Measurements from ENCODE around the gene ZNF878.

Gene ZNF878

GRCh38 chr19:12035220-12036172 is 17.3 kb downstream of the ZNF878 start, which contains the start of gene ZNF433:
Gene ZNF433 (minus strand): TSS chr19:12035679. CDS start chr19:12035539, 140 bp downstream.
- DNase-seq (ENCODE audit: low spot score) = peak; percentile 92

DNA sequence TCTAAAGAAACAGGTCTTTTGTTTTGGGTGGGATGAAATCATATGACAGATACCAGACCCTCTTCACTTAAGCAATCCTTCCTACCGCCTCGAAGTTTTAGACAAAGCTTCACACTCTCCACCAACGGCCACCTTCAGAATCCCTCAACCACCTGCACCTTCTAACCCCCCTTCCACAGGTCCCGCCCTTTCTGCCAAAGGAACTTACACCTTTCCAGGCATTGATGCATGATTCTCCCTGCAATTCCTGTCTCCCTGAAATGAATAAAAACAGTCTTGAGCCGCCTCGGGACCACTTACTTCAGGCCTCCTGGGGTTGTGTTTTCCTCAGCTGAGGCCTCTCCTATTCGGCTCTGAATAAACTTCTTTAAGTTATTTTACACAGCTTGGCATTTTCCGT is 18.1 kb downstream of the ZNF878 start:
- DNase-seq (ENCODE audit: low spot score) = peak; percentile 18

DNA sequence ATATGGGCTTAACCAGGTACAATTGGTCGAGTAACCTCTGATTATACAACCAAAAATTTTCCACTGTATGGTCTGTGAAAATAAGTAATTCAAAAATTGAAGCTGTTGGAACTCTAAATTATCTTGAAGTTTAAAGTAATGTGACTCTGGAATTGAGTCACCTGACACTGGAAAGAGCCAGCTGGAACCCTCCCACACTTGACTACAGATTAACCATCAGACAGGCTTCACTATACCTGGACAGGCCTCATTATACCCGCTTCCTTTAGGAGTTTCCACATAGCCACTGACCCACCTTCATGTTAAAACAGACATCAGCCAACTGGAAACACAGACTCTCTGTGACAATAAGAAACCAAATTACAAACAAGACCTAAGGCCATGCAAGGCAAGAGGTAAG is 18.6 kb downstream of the ZNF878 start:
- peak; percentile 7 for DNase-seq (ENCODE audit: low spot score)

DNA sequence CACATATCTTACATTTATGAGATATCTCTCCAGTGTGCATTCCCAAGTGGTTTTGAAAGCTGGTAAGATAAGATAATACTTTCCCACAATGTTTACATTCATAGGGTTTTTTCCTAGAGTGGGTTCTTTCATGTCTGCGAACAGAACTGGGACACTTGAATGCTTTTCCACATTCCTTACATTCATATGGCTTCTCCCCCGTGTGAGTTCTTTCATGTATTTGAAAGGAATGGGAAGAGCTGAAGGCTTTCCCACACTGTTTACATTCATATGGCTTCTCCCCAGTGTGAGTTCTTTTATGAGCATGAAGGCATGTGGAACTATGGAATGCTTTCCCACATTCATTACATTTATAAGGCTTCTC is 37.0 kb downstream of the ZNF878 start:
- DNase-seq (ENCODE audit: low spot score) = no peak

- DNase-seq (ENCODE audit: low spot score) = no peak
Observed at GRCh38 chr19:12015015-12015752, 37.6 kb downstream of the ZNF878 start.

DNA sequence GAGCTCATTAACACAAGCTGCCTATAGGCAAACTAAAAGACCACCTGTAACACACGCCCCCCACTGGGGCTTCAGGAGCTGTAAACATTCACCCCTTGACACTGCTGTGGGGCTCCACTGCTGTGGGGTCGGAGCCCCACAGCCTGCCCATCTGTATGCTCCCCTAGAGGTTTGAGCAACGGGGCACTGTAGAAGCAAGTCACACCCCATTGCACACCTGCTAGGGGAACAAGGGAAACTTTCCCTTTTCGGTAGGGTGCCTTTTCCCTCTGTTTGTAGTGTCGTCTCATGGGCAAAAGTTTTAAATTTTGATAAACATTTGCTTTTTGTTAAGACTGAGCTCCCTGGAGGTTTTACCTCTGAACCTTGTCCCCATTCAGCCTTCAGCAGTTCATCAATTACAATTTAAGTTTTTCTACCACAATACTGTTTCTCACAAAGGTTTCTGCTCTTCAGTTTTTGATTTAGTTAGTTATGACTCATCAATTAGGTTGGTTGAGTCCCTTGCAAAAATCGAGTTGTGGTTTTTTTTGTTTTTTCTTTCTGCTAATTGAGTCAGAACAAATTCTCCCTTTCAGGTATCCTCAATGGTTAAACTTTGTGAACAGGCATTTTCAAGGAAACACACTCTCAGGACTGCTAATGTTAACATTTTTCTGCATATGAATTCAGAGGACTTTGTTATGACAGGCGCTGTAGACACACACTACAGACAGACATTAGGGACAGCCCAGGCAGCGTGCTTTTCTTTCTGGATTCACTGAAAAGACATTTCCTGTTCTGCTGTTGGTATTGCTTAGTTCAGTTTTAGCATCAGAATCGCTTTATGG is 52.4 kb downstream of the ZNF878 start:
- DNase-seq (ENCODE audit: low spot score) = no peak

DNA sequence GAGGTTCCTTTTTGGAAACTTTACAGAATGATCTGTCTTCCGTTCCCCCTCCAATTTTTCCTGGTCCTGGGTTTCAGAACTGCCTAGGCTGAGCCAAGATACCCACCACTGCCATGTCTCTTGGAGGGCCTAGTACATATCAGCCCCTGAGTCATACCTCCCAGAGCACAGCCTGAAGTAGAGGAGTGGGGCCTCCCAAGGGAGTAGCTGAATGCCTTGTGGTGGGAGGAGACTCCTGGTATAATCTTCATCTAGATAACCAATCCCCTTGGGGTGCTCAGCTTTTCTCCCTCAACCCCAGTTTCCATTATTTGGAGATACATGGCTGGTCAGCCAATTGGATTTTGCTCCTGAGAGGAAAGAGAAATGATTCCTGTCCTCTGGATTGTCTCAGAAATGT is 57.6 kb downstream of the ZNF878 start:
- no peak for DNase-seq (ENCODE audit: low spot score)
